Measurements from ENCODE around the gene PRXL2A.

The PRXL2A gene

DNA sequence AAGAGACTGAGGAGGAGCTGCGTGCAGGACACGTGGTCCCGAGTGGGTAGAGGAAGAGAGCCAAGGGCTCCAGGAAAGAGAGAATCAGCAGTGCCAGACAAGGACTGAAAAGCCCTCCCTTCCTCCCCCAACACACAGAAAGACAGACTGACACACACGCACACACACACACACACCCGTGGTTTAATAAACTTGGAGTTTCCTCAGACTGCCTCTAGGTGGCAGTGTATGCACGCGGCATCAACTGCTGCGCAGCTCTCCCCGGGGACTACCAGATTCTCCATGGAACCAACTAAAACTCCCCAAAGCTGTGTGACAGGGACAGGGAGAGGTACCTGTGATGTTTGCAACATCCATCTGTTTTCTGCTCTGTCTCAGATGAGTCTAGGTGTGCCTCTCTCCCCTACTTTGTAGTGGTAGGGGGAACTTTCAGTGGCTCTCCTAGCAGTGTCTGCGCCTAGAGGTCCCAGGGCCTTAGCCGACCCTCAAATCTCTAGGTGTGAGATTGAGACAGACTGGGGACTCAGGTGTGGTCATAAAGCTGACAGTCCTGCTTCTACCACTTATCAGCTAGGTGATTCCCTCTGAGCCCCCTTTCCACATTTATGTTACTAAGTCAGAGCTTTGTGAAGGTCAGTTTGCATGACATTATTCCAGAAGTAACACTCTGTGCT, 36.4 kb downstream of the PRXL2A start:
- no peak for DNase-seq (ENCODE audit: low read depth)

GRCh38 chr10:80447436-80448190, 39.3 kb downstream of the PRXL2A start:
- DNase-seq (ENCODE audit: low read depth): no peak

GRCh38 chr10:80448209-80448942, 40.0 kb downstream of the PRXL2A start:
- DNase-seq (ENCODE audit: low read depth): no peak

GRCh38 chr10:80449520-80449919, 41.2 kb downstream of the PRXL2A start:
- no peak for DNase-seq (ENCODE audit: low read depth)

DNA sequence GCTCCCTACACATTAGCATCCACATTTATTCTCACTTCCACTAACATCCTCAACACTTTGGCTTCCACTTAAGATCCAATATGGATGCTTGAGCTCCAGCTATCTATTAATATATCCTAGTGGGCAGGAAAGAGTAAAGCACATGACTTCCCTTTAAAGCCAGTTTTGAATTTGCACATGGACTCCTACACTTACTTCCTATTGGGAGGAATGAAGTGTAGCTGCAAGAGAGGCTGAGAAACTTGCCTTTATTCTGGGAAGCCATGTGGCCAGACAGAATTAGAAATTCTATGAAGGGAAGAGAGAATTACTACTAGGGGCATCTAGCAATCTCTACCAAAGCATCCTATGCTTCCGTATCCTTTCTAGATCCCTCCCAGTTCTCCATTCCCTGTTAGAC, 42.8 kb downstream of the PRXL2A start:
- no peak for DNase-seq (ENCODE audit: low read depth)

GRCh38 chr10:80452069-80452468, 43.7 kb downstream of the PRXL2A start:
- DNase-seq (ENCODE audit: low read depth): no peak

DNA sequence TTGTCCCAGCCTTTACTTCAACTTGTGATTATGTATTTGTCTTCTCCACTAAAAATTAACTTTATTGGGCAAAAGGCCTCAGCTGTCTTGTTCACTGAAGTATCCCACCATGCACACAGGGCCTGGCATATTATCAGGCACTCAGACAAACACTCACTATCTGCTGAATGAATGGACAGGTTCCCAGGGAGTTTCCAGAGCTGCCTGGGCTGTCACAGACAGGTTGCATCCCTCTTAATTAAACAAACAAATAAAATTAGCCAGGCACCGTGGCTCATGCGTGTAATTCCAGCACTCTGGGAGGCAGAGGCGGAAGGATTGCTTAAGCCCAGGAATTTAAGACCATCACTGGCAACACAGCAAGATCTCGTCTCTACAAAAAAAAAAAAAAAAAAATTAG, 44.3 kb downstream of the PRXL2A start:
- DNase-seq (ENCODE audit: low read depth): no peak

GRCh38 chr10:80453056-80453841, 44.9 kb downstream of the PRXL2A start:
- DNase-seq (ENCODE audit: low read depth): no peak

DNA sequence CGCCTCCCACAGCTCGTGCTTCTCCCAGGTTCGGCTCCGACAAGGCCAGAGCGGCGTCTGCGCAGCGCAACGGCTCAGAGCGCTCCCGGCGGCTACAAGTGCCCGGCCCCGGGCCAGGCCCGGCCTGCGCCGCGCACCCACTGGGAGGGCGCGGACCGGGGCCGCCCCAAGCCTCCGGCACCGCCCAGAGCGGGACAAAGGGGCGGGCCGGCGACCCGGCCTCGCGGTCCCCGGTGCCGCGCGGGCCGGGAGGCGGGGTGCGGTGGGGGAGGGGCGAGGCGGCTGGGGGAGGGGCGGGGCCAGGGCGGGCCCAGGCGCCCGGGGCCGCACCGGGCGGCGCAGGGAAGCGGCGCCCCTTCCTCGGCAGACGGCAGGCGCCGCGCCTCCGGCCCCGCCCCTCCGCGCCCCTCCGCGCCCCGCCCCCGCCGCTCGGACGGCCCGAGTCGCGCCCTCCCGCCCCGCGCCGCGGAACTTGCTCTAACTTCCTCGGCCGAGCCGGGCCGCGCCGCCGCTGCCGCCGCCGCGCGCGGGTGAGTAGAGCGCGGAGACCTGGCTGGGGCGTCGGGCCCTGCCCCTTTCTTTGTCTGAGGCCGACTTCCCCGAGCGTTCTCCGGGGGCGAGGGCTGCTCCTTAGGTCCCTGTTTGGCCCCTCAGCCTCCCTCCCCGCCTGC, 45.6 kb downstream of the PRXL2A start, which contains the start of gene TSPAN14:
Gene TSPAN14, plus strand, starts transcription at position 469 of the 671 bp plus-strand sequence. CDS start 34,924 bp downstream, outside the sequence.
- DNase-seq (ENCODE audit: low read depth): peak; percentile 57

GRCh38 chr10:80454513-80455460, 46.4 kb downstream of the PRXL2A start:
- DNase-seq (ENCODE audit: low read depth): no peak

DNA sequence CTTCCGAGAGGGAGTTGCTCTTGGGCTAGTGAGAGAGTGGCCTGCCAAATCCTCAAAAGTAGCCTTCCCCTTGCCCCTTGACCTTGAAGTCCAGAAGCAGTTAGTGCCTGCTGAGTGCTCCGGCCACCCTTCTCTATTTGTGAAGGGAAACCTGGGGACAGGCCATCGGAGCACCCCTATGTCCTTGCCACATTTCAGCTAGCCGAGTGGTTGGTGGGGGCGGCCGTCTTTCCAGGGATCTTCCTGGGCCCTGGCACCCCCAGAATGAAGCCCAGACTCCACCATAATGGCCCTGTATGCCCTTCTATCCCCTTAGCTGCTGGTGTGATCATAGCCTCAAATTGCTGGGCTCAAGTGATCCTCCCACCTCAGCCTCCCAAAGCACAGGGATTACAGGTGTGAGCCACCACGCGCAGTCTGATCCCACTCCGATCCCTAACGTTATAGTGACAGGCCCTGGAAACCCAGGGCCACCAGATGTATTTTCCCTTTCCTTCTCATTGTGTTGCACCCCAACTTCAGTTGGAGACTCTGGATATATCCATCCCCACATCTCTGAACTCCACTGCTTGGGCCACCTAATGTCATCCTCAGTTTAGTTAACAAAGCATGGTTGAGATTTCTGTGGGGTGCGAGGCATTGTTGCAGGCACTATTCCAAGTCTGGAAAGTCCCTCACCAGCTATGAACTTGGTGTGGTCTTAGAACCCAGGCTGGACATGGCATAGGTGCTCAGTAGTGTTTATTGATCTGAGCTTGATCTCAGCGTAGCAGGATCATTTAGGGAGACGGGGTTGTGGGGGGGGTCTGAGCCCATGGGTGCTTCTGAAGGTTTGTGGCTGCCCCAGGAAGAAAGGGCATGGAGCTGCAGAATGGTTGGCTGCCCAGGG, 47.4 kb downstream of the PRXL2A start:
- DNase-seq (ENCODE audit: low read depth): no peak

DNA sequence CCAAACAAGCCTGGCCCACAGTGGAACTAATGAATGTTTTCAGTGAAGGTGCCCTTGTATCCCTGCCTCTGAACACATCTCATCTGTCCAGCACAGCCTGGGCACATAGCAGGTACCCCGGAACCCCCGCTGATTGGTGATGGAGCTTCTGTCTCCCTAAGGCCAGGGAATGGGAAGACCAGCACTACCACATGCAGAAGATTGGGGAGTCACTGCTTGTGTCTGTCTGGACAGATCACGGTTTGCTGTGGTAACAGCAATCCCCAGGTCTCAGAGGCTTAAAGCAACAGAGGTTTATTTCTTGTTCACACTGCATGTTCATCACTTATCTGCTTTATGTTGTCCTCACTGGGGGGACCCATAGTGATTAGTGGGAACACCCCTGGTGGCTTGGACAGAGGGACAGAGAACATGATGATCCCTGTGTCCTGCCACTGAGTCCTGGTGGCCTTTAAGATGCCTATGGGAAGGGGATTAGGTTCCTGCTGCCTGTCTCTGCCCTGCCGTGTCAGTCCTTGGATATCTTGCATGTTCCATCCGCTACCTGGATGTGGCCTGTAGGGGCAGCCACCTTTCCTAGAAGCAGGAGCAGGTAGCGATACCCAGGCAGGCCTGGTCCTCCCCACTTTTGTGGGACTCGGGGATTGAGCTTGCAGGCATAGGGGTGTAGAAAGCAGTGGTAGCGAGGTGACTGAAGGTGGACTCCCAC, 49.4 kb downstream of the PRXL2A start:
- no peak for DNase-seq (ENCODE audit: low read depth)

- no peak for DNase-seq (ENCODE audit: low read depth)
These were observed 49.9 kb downstream of the PRXL2A start for GRCh38 chr10:80458263-80458625.

GRCh38 chr10:80458638-80459037, 50.3 kb downstream of the PRXL2A start:
- no peak for DNase-seq (ENCODE audit: low read depth)

GRCh38 chr10:80459047-80459865, 50.9 kb downstream of the PRXL2A start:
- peak; percentile 87 for DNase-seq (ENCODE audit: low read depth)

- DNase-seq (ENCODE audit: low read depth): no peak
These were observed 52.3 kb downstream of the PRXL2A start for GRCh38 chr10:80460399-80461207.
